Measurements from ENCODE around the gene PIGV. TPM values are rescaled to one million over a fixed set of nuclear protein-coding genes. Genes with fewer than 3 reads are reported as not detected.
"Not testable (repeated sequence)": the region's sequence is repeated elsewhere in the genome, so short reads cannot be mapped to it uniquely, and the experiment has no call there.

Gene PIGV
- total and polyA plus RNA-seq, 2 of the 4 experiments (the other 2 are of a cell fraction), result 7.2 to 10.6 TPM

- H3K4me1 ChIP-seq (ENCODE audit: control insufficient read depth, insufficient read depth, low read length), result peaks cover 9% of the 10 kb centered on the region
- POLR2A ChIA-PET (ENCODE audit: unreplicated experiment), result no interaction called here
- dilution Hi-C loops (cut with HindIII; ENCODE audit: low sequenced_read_pairs, unreplicated experiment), result no loop called here
Observed at GRCh38 chr1:26833432-26834405, 46.0 kb downstream of the PIGV start.

GRCh38 chr1:26837665-26838064 is 49.9 kb downstream of the PIGV start:
- CTCF ChIA-PET; H2BK120ac ChIP-seq (ENCODE audit: low read depth, low read length); DNase-seq; intact Hi-C loops (cut with micrococcal nuclease); H3K9me3 ChIP-seq (ENCODE audit: control insufficient read depth, insufficient read depth, low read length); H3K4me3 ChIP-seq (ENCODE audit: insufficient read depth, low read depth, low read length); H3K27ac ChIP-seq (ENCODE audit: insufficient read depth, low read length); H2AFZ ChIP-seq (replicated peaks; ENCODE audit: low read length, poor library complexity); H3K27me3 ChIP-seq (ENCODE audit: control insufficient read depth, insufficient read depth, low read length); ATAC-seq (ENCODE audit: low read depth); BruUV-seq (replicated peaks); POLR2A ChIA-PET (ENCODE audit: unreplicated experiment); H3K14ac ChIP-seq (replicated peaks; ENCODE audit: low read depth, low read length); H4K8ac ChIP-seq (ENCODE audit: low read depth in 2 of 2, low read length in 2 of 2); H2AK9ac ChIP-seq (replicated peaks; ENCODE audit: low read depth, low read length, poor library complexity); dilution Hi-C loops (cut with HindIII; ENCODE audit: low sequenced_read_pairs, unreplicated experiment); H3K9me1 ChIP-seq (ENCODE audit: insufficient read depth, low read length); H2BK15ac ChIP-seq (ENCODE audit: low read depth, low read length); H2BK20ac ChIP-seq (ENCODE audit: low read depth, low read length); H4K91ac ChIP-seq (ENCODE audit: insufficient read depth, low read depth, low read length); H4K20me1 ChIP-seq (ENCODE audit: insufficient read depth, low read length); H4K5ac ChIP-seq (ENCODE audit: low read depth, low read length); H3K9ac ChIP-seq (ENCODE audit: low read depth, low read length); H2AK5ac ChIP-seq (ENCODE audit: low read depth, low read length); H3K23ac ChIP-seq (ENCODE audit: low read depth, low read length); H3K18ac ChIP-seq (ENCODE audit: low read depth, low read length); H3K56ac ChIP-seq (ENCODE audit: extremely low read depth, insufficient read depth, low read length); H3K4ac ChIP-seq (ENCODE audit: low read depth, low read length); H3K4me1 ChIP-seq (ENCODE audit: control insufficient read depth, insufficient read depth, low read length); H3K4me2 ChIP-seq (ENCODE audit: low read depth, low read length); H2BK5ac ChIP-seq (ENCODE audit: low read depth, low read length, poor library complexity, severe bottlenecking); in situ Hi-C loops (cut with MboI; ENCODE audit: low sequenced_read_pairs): not testable (repeated sequence)
- peaks cover 7 to 17% of the 10 kb centered on the region in 2 experiments; a peak in 3 of 4 replicates for H3K79me1 ChIP-seq (ENCODE audit: low read depth in 1 of 2, low read length in 2 of 2)
- 100% methylated on average over 1 of the region's 5 CpGs; no CpG with 5 or more reads in 1 of the 2 experiments for WGBS, 2 experiments (ENCODE audit: extremely low coverage in 2 of 2, insufficient read length in 1 of 2)
- H3K36me3 ChIP-seq (ENCODE audit: control insufficient read depth, insufficient read depth, low read length), result peaks cover 51% of the 10 kb centered on the region

More at GRCh38 chr1:26833432-26834405, 46.0 kb downstream of the PIGV start:
- Histone ChIP-seq H3K4me2 (ENCODE audit: low read depth, low read length) (no peak overlapping the region), H2BK20ac (ENCODE audit: low read depth, low read length) (no peak overlapping the region), H3K27me3 (ENCODE audit: control insufficient read depth, insufficient read depth, low read length) (no peaks in the 10 kb centered on the region), H2BK15ac (ENCODE audit: low read depth, low read length) (no peak overlapping the region), H3K36me3 (ENCODE audit: control insufficient read depth, insufficient read depth, low read length) (peaks cover 50% of the 10 kb centered on the region), H3K23ac (ENCODE audit: low read depth, low read length) (no peak overlapping the region), H3K4me3 (ENCODE audit: insufficient read depth, low read depth, low read length) (no peak overlapping the region), H3K27ac (ENCODE audit: insufficient read depth, low read length) (no peak overlapping the region), H4K91ac (ENCODE audit: insufficient read depth, low read depth, low read length) (no peak overlapping the region), H2AK5ac (ENCODE audit: low read depth, low read length) (no peak overlapping the region), H2AFZ (replicated peaks; ENCODE audit: low read length, poor library complexity) (no peak overlapping the region), H2BK5ac (ENCODE audit: low read depth, low read length, poor library complexity, severe bottlenecking) (no peak overlapping the region), H3K9me3 (ENCODE audit: control insufficient read depth, insufficient read depth, low read length) (no peaks in the 10 kb centered on the region), H3K4ac (ENCODE audit: low read depth, low read length) (no peak overlapping the region), H2BK120ac (ENCODE audit: low read depth, low read length) (no peak overlapping the region), H4K8ac (ENCODE audit: low read depth in 2 of 2, low read length in 2 of 2) (no peak overlapping the region), H3K14ac (replicated peaks; ENCODE audit: low read depth, low read length) (no peak overlapping the region), H3K18ac (ENCODE audit: low read depth, low read length) (no peak overlapping the region), H4K20me1 (ENCODE audit: insufficient read depth, low read length) (peaks cover 28% of the 10 kb centered on the region), H2AK9ac (replicated peaks; ENCODE audit: low read depth, low read length, poor library complexity) (no peak overlapping the region), H3K9ac (ENCODE audit: low read depth, low read length) (no peak overlapping the region), H3K79me1 (ENCODE audit: low read depth in 1 of 2, low read length in 2 of 2) (peaks cover 28 to 41% of the 10 kb centered on the region in 2 experiments), H3K56ac (ENCODE audit: extremely low read depth, insufficient read depth, low read length) (no peak overlapping the region), H4K5ac (ENCODE audit: low read depth, low read length) (no peak overlapping the region), H3K9me1 (ENCODE audit: insufficient read depth, low read length) (peaks cover 13% of the 10 kb centered on the region)
- intact Hi-C loops (cut with micrococcal nuclease) (no loop called here), in situ Hi-C loops (cut with MboI; ENCODE audit: low sequenced_read_pairs) (no loop called here)
- WGBS, 2 experiments (ENCODE audit: extremely low coverage in 2 of 2, insufficient read length in 1 of 2), result 87% methylated on average over 10 of the region's 23 CpGs; no CpG with 5 or more reads in 1 of the 2 experiments
- ATAC-seq (ENCODE audit: low read depth) (no peak), DNase-seq (no peak)
- CTCF ChIA-PET, result no interaction called here
- TF ChIP-seq USF2 (IDR thresholded peaks at IDR 0.05; ENCODE audit: low read depth, low read length) (no peak), SMC3 (IDR thresholded peaks at IDR 0.05; ENCODE audit: low read depth, low read length) (no peak), MAZ (IDR thresholded peaks at IDR 0.05; ENCODE audit: borderline replicate concordance, low read depth, low read length) (no peak), MXI1 (IDR thresholded peaks at IDR 0.05; ENCODE audit: borderline replicate concordance, low read depth, low read length) (no peak)
- no TSS peak for BruUV-seq (replicated peaks)
